Astrocyte of the spinal cord (primary cell): ENCODE results near the gene CUTA.

Experiments used
- DNase-seq: peaks from one replicate; pipeline ENCODE4 v3.0.0; 2011; ENCODE audit warnings: low read depth, low spot score
- H3K4me3 ChIP-seq: 2 replicates; pipeline ENCODE4 v1.5.1; 2011; ENCODE audit warnings: low read depth, mild to moderate bottlenecking, low read length, moderate library complexity
- in situ Hi-C: cut with HindIII; loops from 2 replicates; pipeline ENCODE4 v1.10.0; 2017; ENCODE audit warnings: low sequenced_read_pairs
- TF ChIP-seq, protein P1 (sequence below): IDR thresholded peaks from 2 replicates; pipeline ENCODE4 v1.5.1; 2012; ENCODE audit warnings: low read depth, mild to moderate bottlenecking, low read length, inconsistent platforms

Gene CUTA

DNA sequence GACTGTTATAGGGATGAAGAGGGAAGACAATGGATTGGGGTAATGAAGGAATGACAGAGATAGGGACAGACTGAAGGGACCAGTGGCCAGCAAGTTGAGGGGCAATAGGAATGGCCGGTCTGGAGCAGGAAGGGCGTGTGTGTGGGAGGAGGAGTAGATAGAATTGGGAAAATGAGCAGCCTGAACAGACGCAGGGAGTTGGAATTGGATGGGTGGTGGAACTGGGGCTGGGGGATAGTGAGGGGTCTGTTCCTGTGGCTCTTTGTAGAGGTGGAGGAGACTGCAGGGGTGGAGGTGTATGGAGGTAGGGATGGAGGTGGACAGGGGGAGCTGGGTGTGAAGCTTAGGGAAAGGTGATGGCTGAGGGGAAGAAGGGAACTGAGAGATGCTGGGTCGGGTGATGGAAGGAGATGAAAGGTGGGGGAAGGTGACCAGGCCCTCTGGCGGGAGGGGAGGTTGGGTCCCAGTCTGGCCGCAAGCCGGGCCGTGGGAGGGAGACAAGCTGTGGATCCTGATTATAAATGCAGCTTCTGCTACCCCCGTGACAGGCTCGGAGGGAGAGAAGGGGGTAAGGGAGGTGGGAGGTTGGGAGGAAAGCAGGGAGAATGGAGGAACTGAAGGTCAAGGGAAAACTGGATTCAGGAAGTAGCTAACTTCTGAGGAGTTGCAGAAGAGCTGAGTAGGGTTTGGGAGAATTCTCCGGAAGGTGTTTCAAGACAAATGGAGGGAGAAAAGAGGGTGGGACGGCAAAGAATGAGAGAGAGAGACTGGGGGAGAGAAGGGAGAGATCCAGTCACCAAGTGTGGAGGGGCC, 7.2 kb upstream of the CUTA start:
- no peak for DNase-seq
- in situ Hi-C loops: no loop called here
- TF ChIP-seq, protein P1, sequence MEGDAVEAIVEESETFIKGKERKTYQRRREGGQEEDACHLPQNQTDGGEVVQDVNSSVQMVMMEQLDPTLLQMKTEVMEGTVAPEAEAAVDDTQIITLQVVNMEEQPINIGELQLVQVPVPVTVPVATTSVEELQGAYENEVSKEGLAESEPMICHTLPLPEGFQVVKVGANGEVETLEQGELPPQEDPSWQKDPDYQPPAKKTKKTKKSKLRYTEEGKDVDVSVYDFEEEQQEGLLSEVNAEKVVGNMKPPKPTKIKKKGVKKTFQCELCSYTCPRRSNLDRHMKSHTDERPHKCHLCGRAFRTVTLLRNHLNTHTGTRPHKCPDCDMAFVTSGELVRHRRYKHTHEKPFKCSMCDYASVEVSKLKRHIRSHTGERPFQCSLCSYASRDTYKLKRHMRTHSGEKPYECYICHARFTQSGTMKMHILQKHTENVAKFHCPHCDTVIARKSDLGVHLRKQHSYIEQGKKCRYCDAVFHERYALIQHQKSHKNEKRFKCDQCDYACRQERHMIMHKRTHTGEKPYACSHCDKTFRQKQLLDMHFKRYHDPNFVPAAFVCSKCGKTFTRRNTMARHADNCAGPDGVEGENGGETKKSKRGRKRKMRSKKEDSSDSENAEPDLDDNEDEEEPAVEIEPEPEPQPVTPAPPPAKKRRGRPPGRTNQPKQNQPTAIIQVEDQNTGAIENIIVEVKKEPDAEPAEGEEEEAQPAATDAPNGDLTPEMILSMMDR: no peak
- peak overlapping the region; percentile 55 for H3K4me3 ChIP-seq

DNA sequence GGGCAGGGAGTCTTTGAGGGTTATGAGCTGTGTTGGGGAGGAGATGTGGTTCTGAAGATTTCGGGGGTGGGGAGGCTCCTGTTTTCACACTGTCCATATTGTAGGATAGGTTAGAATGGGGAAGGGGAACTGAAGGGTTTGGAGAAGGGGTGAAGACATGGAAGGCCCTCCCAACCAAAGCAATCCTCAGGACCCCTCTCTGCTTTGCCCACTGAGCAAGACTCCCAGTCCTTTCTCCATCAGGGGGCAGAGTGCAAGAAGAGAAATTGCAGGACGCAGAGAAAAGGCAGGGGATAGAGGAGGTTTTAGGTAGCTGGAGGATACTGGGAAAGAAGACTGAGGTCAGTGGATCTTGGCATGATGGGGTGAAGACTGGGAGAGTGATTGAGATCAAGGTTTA, 5.9 kb upstream of the CUTA start:
- in situ Hi-C loops: no loop called here
- TF ChIP-seq, protein P1: no peak
- H3K4me3 ChIP-seq: no peak overlapping the region
- DNase-seq: no peak

DNA sequence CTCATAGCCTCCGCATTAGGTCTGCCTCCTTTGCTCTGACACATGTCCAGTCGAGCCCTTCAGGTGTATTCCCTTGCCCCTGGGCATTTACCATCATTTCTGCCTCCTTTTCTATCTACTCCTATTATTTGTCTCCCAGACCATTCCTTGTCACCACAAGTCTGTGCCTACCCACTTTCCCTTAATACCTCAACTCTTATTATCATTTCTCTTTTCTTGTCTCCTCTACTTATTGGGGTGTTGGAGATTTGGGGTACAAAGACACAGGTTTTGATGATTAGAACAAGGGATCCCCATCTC, 3.4 kb upstream of the CUTA start:
- H3K4me3 ChIP-seq: no peak overlapping the region
- in situ Hi-C loops: no loop called here
- no peak for DNase-seq
- TF ChIP-seq, protein P1: no peak

DNA sequence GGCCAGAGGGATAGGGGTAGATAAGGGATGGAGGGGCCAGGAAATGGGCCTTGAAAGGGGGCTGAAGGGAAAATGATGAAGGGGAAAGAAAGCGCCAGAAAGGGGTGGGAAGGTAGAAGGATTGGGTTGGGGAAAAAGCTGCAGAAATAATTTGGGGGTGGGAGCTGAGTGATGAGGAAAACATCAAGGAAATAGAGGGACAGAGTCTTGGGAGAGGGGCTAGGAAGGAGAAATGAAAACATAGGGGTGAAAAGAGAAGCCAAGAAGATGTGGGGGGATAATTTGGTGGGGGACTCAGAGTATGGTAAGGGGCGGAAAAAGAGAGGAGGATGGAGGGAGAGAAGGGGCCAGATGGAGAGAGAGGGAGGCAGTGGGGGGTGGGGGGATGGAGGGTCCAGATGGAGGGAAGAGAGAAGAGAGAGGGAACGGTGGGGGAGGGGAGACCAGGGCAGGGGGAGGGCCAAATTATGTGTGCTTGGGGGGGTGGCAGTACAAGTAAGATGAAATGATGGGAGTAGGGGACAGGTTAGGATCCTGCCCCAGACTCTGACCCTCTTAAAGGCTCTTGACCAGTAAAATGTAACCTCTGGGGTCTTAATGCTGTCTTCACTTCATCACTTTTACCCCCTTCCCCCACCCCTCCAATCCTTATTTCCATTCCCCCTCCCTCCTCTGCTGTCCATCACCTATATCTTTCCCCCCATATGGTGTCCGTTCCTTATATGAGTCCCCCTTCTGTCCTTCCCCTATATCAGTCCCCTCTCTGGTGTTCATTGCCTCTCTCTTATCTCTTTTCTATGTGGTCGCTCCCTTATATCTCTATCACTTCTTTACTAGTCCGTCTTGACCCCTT, 2.8 kb upstream of the CUTA start:
- in situ Hi-C loops: no loop called here
- DNase-seq: no peak
- peak overlapping the region; percentile 47 for H3K4me3 ChIP-seq
- TF ChIP-seq, protein P1: no peak

DNA sequence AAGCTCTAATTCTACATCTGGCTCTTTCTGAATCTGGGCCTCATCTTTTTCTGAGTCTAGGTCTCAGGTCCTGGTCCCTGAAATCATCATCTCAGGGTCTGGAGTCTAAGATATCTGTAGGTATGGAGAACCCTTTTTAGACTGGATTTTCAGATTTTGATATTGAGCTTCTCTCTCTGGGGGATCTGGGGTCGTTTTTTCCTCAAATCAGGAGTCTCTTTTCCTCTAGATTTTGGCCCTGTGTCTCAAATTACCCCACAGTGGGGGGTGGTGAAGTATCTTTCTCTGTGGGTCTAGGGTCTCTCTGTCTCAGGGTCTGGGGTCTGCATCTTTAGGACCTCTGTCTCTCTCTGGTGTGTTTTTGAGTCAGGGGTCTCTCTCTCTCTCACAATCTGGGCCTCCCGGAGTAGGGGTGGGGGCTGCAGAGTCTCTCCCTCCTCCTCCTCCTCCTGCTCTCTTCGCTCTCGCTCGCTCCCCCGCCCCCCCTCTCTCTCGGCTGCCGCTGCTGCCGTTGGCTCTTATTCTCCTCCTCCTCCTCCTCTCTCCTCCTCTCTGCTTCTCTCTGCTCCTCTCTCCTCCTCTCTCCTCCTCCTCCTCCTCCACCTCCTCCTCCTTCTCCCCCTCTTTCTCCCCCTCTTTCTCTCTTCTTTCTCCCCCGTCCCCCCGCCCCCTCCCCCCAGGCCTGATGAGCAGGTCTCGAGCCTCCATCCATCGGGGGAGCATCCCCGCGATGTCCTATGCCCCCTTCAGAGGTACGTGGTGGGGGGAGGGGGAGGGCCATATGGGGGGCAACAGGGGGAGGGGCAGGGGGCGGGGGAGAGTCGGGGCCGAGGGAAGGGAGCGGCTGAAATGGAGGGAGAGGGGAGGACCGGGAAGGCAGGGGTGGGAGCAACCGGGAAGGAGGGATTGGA, 1.9 kb upstream of the CUTA start, which contains the start of gene SYNGAP1:
TSS of gene SYNGAP1 (plus strand) at position 486 of the 911 bp plus-strand sequence. CDS start at position 686, 200 bp downstream.
- TF ChIP-seq, protein P1: no peak
- DNase-seq: peak; percentile 62
- peak within 1 kb of the TSS; percentile 47 for H3K4me3 ChIP-seq
- in situ Hi-C loops: no loop called here

DNA sequence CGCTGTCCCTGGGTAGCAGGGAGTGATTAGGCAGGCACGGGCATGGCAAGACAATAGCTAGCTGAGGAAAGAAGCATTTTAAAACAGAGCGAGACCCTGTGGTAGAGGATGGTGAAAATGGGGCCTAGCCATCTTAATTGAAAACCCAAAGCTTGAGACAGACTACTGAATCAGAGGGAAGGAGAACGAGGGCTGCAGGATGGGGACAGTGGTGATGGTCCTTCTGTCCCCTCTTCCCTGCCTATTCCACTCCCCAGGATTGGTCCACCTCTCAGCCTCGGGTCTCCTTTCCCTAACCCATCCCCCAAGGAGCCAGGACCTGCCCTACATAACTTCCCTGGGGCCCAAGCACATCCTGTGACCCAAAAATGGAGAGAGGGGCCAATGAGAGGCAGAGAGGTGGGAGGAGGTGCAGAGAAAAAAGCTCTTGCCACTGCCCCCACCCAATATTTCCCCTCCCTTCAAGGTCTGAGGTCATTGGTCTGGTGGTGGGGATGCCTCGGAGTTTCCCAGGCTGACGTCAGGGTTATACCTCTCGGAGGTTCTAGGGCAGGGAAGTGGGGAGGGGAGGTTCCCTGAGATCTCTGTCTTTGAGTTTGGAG, 884 bp upstream of the CUTA start:
- DNase-seq: no peak
- TF ChIP-seq, protein P1: no peak
- peak overlapping the region; percentile 14 for H3K4me3 ChIP-seq
- in situ Hi-C loops: no loop called here
